Activated CD4-positive, alpha-beta T cell treated with anti-CD3 and anti-CD28 coated beads, Interleukin-2, amount 50 U/mL, for 4 hours (primary cell): ENCODE results near the gene P2RY13.

ENCODE experiments used
- DNase-seq, 2 experiments: peaks; one replicate each; pipeline ENCODE4 v3.0.0-alpha.2; 2020

Gene P2RY13

GRCh38 chr3:151329363-151329762, at the start of gene P2RY13:
P2RY13 (minus strand) TSS chr3:151329549; CDS start chr3:151329528, 21 bp downstream.
- no peak for DNase-seq

GRCh38 chr3:151377768-151378385, 48.5 kb upstream of the P2RY13 start:
- no peak for DNase-seq

- no peak for DNase-seq
Measured at GRCh38 chr3:151372063-151372820, 42.9 kb upstream of the P2RY13 start.

GRCh38 chr3:151371526-151371925, 42.2 kb upstream of the P2RY13 start:
- DNase-seq: no peak

- no peak for DNase-seq
Measured at GRCh38 chr3:151367448-151367847, 38.1 kb upstream of the P2RY13 start.

GRCh38 chr3:151366993-151367392, 37.6 kb upstream of the P2RY13 start:
- no peak for DNase-seq

GRCh38 chr3:151362751-151363174, 33.4 kb upstream of the P2RY13 start:
- no peak for DNase-seq

- no peak for DNase-seq
Measured at GRCh38 chr3:151357463-151357850, 28.1 kb upstream of the P2RY13 start.

- DNase-seq: no peak
Measured at GRCh38 chr3:151356794-151357462, 27.6 kb upstream of the P2RY13 start.

- no peak for DNase-seq
Measured at GRCh38 chr3:151351648-151352047, 22.3 kb upstream of the P2RY13 start.

GRCh38 chr3:151351219-151351618, 21.9 kb upstream of the P2RY13 start:
- no peak for DNase-seq

GRCh38 chr3:151350656-151351055, 21.3 kb upstream of the P2RY13 start:
- DNase-seq: no peak

GRCh38 chr3:151347432-151347831, 18.1 kb upstream of the P2RY13 start:
- DNase-seq: no peak

- DNase-seq: no peak
Measured at GRCh38 chr3:151346292-151346691, 16.9 kb upstream of the P2RY13 start.

- DNase-seq: no peak
Measured at GRCh38 chr3:151345859-151346258, 16.5 kb upstream of the P2RY13 start.

- no peak for DNase-seq
Measured at GRCh38 chr3:151331696-151332095, 2.3 kb upstream of the P2RY13 start.

GRCh38 chr3:151330899-151331298, 1.6 kb upstream of the P2RY13 start:
- DNase-seq: no peak

GRCh38 chr3:151330379-151330778, 1.0 kb upstream of the P2RY13 start:
- DNase-seq: no peak

- DNase-seq: no peak
Measured at GRCh38 chr3:151328298-151328995, 902 bp downstream of the P2RY13 start.

GRCh38 chr3:151327571-151328198, 1.7 kb downstream of the P2RY13 start:
- DNase-seq: no peak

- DNase-seq: no peak
Measured at GRCh38 chr3:151322511-151322910, 6.8 kb downstream of the P2RY13 start.

- no peak for DNase-seq
Measured at GRCh38 chr3:151321526-151321925, 7.8 kb downstream of the P2RY13 start.

- DNase-seq: no peak
Measured at GRCh38 chr3:151320131-151320530, 9.2 kb downstream of the P2RY13 start.
